Fibroblast of lung (primary cell): ENCODE data around the gene SLC6A12. TPM values are rescaled to one million over a fixed set of nuclear protein-coding genes. Genes with fewer than 3 reads are reported as not detected.
"Not testable (repeated sequence)": the region's sequence is repeated elsewhere in the genome, so short reads cannot be mapped to it uniquely, and the experiment has no call there.

Experiments
- DNase-seq, 2 donors: peaks; one replicate each; pipeline versions ENCODE4 v3.0.0 to v3.0.0-alpha.2; 2010; ENCODE audit warnings: low read depth in 2 of 2
- H2AFZ ChIP-seq: 2 replicates; pipeline ENCODE4 v1.5.1; 2012; ENCODE audit warnings: low read length, control low read depth, inconsistent platforms
- H3K27ac ChIP-seq: 2 replicates; pipeline ENCODE4 v1.5.1; 2011; ENCODE audit warnings: low read length, control low read depth; ENCODE audit not compliant: insufficient read depth
- H3K27me3 ChIP-seq: 2 replicates; pipeline ENCODE4 v1.5.1; 2011; ENCODE audit warnings: mild to moderate bottlenecking, low read length; ENCODE audit not compliant: control insufficient read depth, insufficient read depth
- H3K36me3 ChIP-seq: 2 replicates; pipeline ENCODE4 v1.5.1; 2011; ENCODE audit warnings: low read length; ENCODE audit not compliant: control insufficient read depth, insufficient read depth
- H3K4me1 ChIP-seq: 2 replicates; pipeline ENCODE4 v1.5.1; 2011; ENCODE audit warnings: low read length; ENCODE audit not compliant: control insufficient read depth, insufficient read depth; ENCODE audit errors: extremely low read depth
- H3K4me2 ChIP-seq: 2 replicates; pipeline ENCODE4 v1.5.1; 2011; ENCODE audit warnings: low read length, control low read depth; ENCODE audit not compliant: insufficient read depth; ENCODE audit errors: extremely low read depth
- H3K4me3 ChIP-seq, 4 experiments: fragments of 200-600 bp in 1 of 4; sonication (generic) in 1 of 4; replicated peaks in 1 of 4; 2 replicates each; pipeline ENCODE4 v1.5.1; 2011 to 2016; ENCODE audit warnings: low read length in 4 of 4, low read depth in 3 of 4, mild to moderate bottlenecking in 3 of 4, control low read depth in 2 of 4, inconsistent platforms in 1 of 4, mixed read lengths in 1 of 4; ENCODE audit not compliant: insufficient read depth in 1 of 4; ENCODE audit errors: control extremely low read depth in 1 of 4
- H3K79me2 ChIP-seq: 2 replicates; pipeline ENCODE4 v1.5.1; 2012; ENCODE audit warnings: mild to moderate bottlenecking, low read length, inconsistent platforms; ENCODE audit not compliant: control insufficient read depth, insufficient read depth
- H3K9ac ChIP-seq: 2 replicates; pipeline ENCODE4 v1.5.1; 2011; ENCODE audit warnings: mild to moderate bottlenecking, low read length, control low read depth; ENCODE audit not compliant: insufficient read depth
- H3K9me3 ChIP-seq: 2 replicates; pipeline ENCODE4 v1.5.1; 2012; ENCODE audit warnings: low read depth, low read length; ENCODE audit not compliant: control insufficient read depth, insufficient read depth
- H4K20me1 ChIP-seq: 2 replicates; pipeline ENCODE4 v1.5.1; 2011; ENCODE audit warnings: low read length; ENCODE audit not compliant: control insufficient read depth, insufficient read depth; ENCODE audit errors: extremely low read depth
- CTCF ChIP-seq, 2 donors: IDR thresholded peaks in 1 of 2; conservative IDR thresholded peaks in 1 of 2; 1 replicate in 1 of 2; 2 replicates in 1 of 2; pipeline ENCODE4 v1.5.1; 2011 to 2012; ENCODE audit warnings: low read length in 2 of 2, control low read depth in 1 of 2, inconsistent platforms in 1 of 2, low read depth in 1 of 2, mild to moderate bottlenecking in 1 of 2
- EZH2 ChIP-seq: IDR thresholded peaks from 2 replicates; pipeline ENCODE4 v1.5.1; 2012; ENCODE audit warnings: low read length, control low read depth, mild to moderate bottlenecking; ENCODE audit errors: missing control alignments
- polyA plus RNA-seq, 2 donors: library from polyadenylated mRNA; depleted of rRNA in 1 of 2; stranded (reverse) in 1 of 2; unstranded in 1 of 2; fragments of >200 nt; gene quantifications; 2 replicates each; pipeline ENCODE4 v1.2.1, GENCODE V29; 2011 to 2012; ENCODE audit warnings: missing spikeins in 1 of 2
- total RNA-seq: library from RNA; depleted of rRNA; stranded (reverse); fragments of >200 nt; gene quantifications from 2 replicates; pipeline ENCODE4 v1.2.1, GENCODE V29; 2014

The SLC6A12 gene
- total and polyA plus RNA-seq, 2 donors (not counting 1 experiment from before 2014, with no cell fraction given), result not detected

GRCh38 chr12:218221-218620 is 4.3 kb upstream of the SLC6A12 start:
- H4K20me1 ChIP-seq, result no peaks in the 10 kb centered on the region
- no peaks in the 10 kb centered on the region for H3K79me2 ChIP-seq
- H3K9me3 ChIP-seq, result no peaks in the 10 kb centered on the region
- H3K4me3 ChIP-seq, result no peak overlapping the region
- DNase-seq, result no peak
- no peak overlapping the region for H3K27ac ChIP-seq
- no peak for TF ChIP-seq CTCF (conservative IDR thresholded peaks at IDR 0.05 in 1 of 2, IDR thresholded peaks at IDR 0.05 in 1 of 2; ENCODE audit: low read depth in 1 of 2, low read length in 2 of 2)
- no peak for TF ChIP-seq EZH2
- H3K27me3 ChIP-seq, result peaks cover 12% of the 10 kb centered on the region
- no peaks in the 10 kb centered on the region for H3K4me1 ChIP-seq
- H3K4me2 ChIP-seq, result no peak overlapping the region
- no peaks in the 10 kb centered on the region for H3K36me3 ChIP-seq
- H2AFZ ChIP-seq, result no peak overlapping the region
- H3K9ac ChIP-seq, result no peak overlapping the region

GRCh38 chr12:217029-217428 is 3.1 kb upstream of the SLC6A12 start:
- not testable (repeated sequence) for H2AFZ ChIP-seq, H3K4me2 ChIP-seq, H3K79me2 ChIP-seq, H4K20me1 ChIP-seq, DNase-seq, H3K4me3 ChIP-seq, H3K9me3 ChIP-seq, H3K36me3 ChIP-seq, H3K4me1 ChIP-seq, H3K9ac ChIP-seq, H3K27ac ChIP-seq
- H3K27me3 ChIP-seq, result peaks cover 11% of the 10 kb centered on the region

GRCh38 chr12:215116-215515 is 1.2 kb upstream of the SLC6A12 start:
- Histone ChIP-seq H3K9ac (no peak overlapping the region), H2AFZ (no peak overlapping the region), H3K9me3 (no peaks in the 10 kb centered on the region), H3K4me1 (no peaks in the 10 kb centered on the region), H3K4me3 (no peak overlapping the region), H3K36me3 (no peaks in the 10 kb centered on the region), H3K4me2 (no peak overlapping the region), H3K27ac (no peak overlapping the region), H3K27me3 (peaks cover 15% of the 10 kb centered on the region), H3K79me2 (no peaks in the 10 kb centered on the region), H4K20me1 (no peaks in the 10 kb centered on the region)
- TF ChIP-seq EZH2 (no peak), CTCF (conservative IDR thresholded peaks at IDR 0.05 in 1 of 2, IDR thresholded peaks at IDR 0.05 in 1 of 2; ENCODE audit: low read depth in 1 of 2, low read length in 2 of 2) (no peak)
- DNase-seq, result no peak
